ENCODE measurements around the gene MAF. TPM values are rescaled to one million over a fixed set of nuclear protein-coding genes. Genes with fewer than 3 reads are reported as not detected.
A peak's percentile ranks its signal among the peaks of the same experiment; 100 is the strongest.

Gene MAF
- total RNA-seq (2021) = 4.9 and 5.1 TPM in 2 replicates
- long read RNA-seq, full-length matches to known transcripts = 3 of 3 reads
- long read RNA-seq, partial matches to known transcripts = 0 of 3 reads
- long read RNA-seq, other reads (novel, unspliced or antisense) = 0 of 3 reads

GRCh38 chr16:79600638-79601091 is at the start of gene MAF:
Gene MAF (minus strand): TSS chr16:79600737. CDS start chr16:79599902, 835 bp downstream.
- H3K27ac Mint-ChIP-seq = peak within 1 kb of the TSS; percentile 44 to 87 (median 84); a peak in 3 of 7 replicates
- Histone ChIP-seq H2BK5ac (ENCODE audit: insufficient read length, low read length) (no peak within 1 kb of the TSS), H3K79me1 (ENCODE audit: insufficient read depth, low read depth, low read length, poor library complexity, severe bottlenecking) (no peaks in the 10 kb centered on the region), H3K23ac (ENCODE audit: insufficient read length, low read depth, low read length) (no peak within 1 kb of the TSS), H3K18ac (ENCODE audit: insufficient read length, low read depth, low read length) (peak within 1 kb of the TSS; percentile 77), H3K9ac (ENCODE audit: extremely low read depth, insufficient read length, low read length) (peak within 1 kb of the TSS; percentile 58), H3K56ac (ENCODE audit: insufficient read length, low read depth, low read length) (no peak within 1 kb of the TSS), H3T11ph (ENCODE audit: low read length) (no peak within 1 kb of the TSS), H4K91ac (ENCODE audit: insufficient read length, low read depth, low read length) (no peak within 1 kb of the TSS), H3K23me2 (ENCODE audit: insufficient read length, low read depth, low read length, poor library complexity, severe bottlenecking) (peaks cover 20% of the 10 kb centered on the region), H2BK120ac (ENCODE audit: low read depth, low read length, poor library complexity, severe bottlenecking) (no peak within 1 kb of the TSS), H3K4ac (ENCODE audit: low read depth, low read length) (no peak within 1 kb of the TSS), H4K5ac (ENCODE audit: insufficient read length, low read depth, low read length) (no peak within 1 kb of the TSS), H3K27me3 (ENCODE audit: insufficient read depth, low read length) (no peaks in the 10 kb centered on the region; the same call in 1 of the 2 replicates), H2BK20ac (ENCODE audit: low read depth, low read length, poor library complexity, severe bottlenecking) (no peak within 1 kb of the TSS), H2AFZ (ENCODE audit: low read length) (no peak within 1 kb of the TSS), H3K4me2 (ENCODE audit: insufficient read depth, insufficient read length, low read length) (peak within 1 kb of the TSS; percentile 92), H2BK12ac (ENCODE audit: insufficient read length, low read depth, low read length) (no peak within 1 kb of the TSS), H4K20me1 (ENCODE audit: control insufficient read depth, insufficient read depth, insufficient read length) (no peaks in the 10 kb centered on the region), H3K9me3 (ENCODE audit: control insufficient read depth, low read depth, low read length) (no peaks in the 10 kb centered on the region), H2AK5ac (ENCODE audit: insufficient read length, low read length) (no peak within 1 kb of the TSS), H4K8ac (replicated peaks; ENCODE audit: insufficient read length, low read depth, low read length) (no peak within 1 kb of the TSS), H3K4me1 (ENCODE audit: insufficient read depth, low read length) (no peaks in the 10 kb centered on the region), H2BK15ac (ENCODE audit: low read depth, low read length) (no peak within 1 kb of the TSS), H3K14ac (ENCODE audit: insufficient read depth, low read length) (peak within 1 kb of the TSS; percentile 80), H3K79me2 (ENCODE audit: insufficient read depth, low read length) (no peaks in the 10 kb centered on the region), H3K27ac (ENCODE audit: insufficient read length, low read depth, low read length) (no peak within 1 kb of the TSS)
- TF ChIP-seq CTCF (conservative IDR thresholded peaks at IDR 0.05) = no peak
- WGBS (ENCODE audit: extremely low coverage, insufficient read length, low lambda C conversion rate) = no CpG with 5 or more reads among the region's 25 CpGs
- H3K36me3 Mint-ChIP-seq (ENCODE audit: insufficient read depth in 1 of 3, low read depth in 3 of 3) = no peaks in the 10 kb centered on the region; a peak in 2 of 7 replicates
- no peaks in the 10 kb centered on the region for H3K9me3 Mint-ChIP-seq
- H3K4me3 Mint-ChIP-seq = peak within 1 kb of the TSS; percentile 73 to 96
- DNase-seq = peak; percentile 82
- peaks cover 24 to 30% of the 10 kb centered on the region in 2 experiments for H3K4me1 Mint-ChIP-seq
- peaks cover 20% of the 10 kb centered on the region for H3K27me3 Mint-ChIP-seq (ENCODE audit: low read depth)
